ENCODE results near the gene AARS2. TPM values are rescaled to one million over a fixed set of nuclear protein-coding genes. Genes with fewer than 3 reads are reported as not detected.

The AARS2 gene
- total and polyA plus RNA-seq, 12 donors: 5.3 to 15.9 (median 9.7) TPM

DNA sequence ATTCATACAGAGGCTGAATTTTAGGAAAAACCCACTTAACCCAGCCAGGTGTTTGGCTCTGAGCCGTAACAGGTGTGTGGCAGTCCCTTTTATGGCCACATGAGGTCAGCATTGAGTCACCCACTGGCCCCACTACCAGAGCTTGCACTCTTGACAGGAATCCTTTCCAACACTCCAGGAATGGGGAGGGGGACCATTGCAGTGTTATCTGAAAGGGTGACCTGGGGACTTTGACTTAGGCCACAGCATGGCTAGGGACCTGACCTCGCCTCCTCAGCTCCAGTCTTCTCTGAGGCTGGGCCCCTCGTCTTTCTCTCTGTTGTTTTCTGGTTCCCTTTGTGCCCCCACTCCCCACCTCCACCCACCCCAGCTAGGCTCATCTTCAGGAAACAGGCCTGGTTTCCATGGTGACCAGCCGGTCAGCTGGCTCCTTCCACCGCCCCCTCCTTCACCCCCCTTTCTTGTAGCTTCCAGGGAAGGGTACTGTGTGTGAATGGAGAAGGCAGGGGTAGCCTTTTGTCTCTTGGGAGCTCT, 45.0 kb downstream of the AARS2 start:
- H3K27ac ChIP-seq: no peak overlapping the region
- peak in 6 of 7 donors; percentile 43 to 85 (median 62) for DNase-seq
- peaks cover 18 to 19% of the 10 kb centered on the region in 2 donors for H3K4me1 ChIP-seq (replicated peaks in 1 of 2)
- no peak for TF ChIP-seq POLR2A (IDR thresholded peaks at IDR 0.05)
- TF ChIP-seq, protein P1, sequence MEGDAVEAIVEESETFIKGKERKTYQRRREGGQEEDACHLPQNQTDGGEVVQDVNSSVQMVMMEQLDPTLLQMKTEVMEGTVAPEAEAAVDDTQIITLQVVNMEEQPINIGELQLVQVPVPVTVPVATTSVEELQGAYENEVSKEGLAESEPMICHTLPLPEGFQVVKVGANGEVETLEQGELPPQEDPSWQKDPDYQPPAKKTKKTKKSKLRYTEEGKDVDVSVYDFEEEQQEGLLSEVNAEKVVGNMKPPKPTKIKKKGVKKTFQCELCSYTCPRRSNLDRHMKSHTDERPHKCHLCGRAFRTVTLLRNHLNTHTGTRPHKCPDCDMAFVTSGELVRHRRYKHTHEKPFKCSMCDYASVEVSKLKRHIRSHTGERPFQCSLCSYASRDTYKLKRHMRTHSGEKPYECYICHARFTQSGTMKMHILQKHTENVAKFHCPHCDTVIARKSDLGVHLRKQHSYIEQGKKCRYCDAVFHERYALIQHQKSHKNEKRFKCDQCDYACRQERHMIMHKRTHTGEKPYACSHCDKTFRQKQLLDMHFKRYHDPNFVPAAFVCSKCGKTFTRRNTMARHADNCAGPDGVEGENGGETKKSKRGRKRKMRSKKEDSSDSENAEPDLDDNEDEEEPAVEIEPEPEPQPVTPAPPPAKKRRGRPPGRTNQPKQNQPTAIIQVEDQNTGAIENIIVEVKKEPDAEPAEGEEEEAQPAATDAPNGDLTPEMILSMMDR (IDR thresholded peaks at IDR 0.05): peak; percentile 83 to 94 (median 87)
- no peaks in the 10 kb centered on the region for H3K36me3 ChIP-seq (replicated peaks in 1 of 2)
- H3K4me3 ChIP-seq: no peak overlapping the region
- intact Hi-C loops (cut with DNase I): loop anchor here in 1 of 2 donors (2.0 kb wide), 1 partner anchor 71 kb away; no protein-coding TSS in a partner anchor
- WGBS, 4 donors: 12 to 22% (median 21%) methylated on average over 4 to 5 of the region's 5 CpGs
- H3K27me3 ChIP-seq: peaks cover 11% of the 10 kb centered on the region
- H3K9me3 ChIP-seq (replicated peaks in 1 of 3): no peaks in the 10 kb centered on the region

DNA sequence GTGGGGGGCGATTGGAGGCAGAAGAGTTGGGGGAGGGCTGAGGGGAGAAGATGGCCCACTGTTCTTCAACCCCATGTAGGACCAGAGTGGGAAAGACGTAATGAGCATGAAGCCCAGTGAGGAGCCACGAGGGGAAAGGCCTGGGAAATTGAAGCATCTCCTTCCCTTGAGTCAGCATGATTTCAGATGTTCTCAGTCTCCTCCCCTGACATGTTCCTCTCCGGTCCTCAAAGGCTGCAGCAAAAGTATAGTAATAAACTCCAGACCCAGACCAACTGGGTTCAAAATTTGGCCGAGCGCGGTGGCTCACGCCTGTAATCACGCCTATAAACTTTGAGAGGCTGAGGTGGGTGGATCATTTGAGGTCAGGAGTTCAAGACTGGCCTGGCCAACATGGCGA, 45.9 kb downstream of the AARS2 start:
- 60 to 64% (median 61%) methylated on average over 9 to 10 of the region's 10 CpGs for WGBS, 4 donors
- intact Hi-C loops (cut with DNase I): no loop called here
- no peaks in the 10 kb centered on the region for H3K9me3 ChIP-seq (replicated peaks in 1 of 3)
- H3K27ac ChIP-seq: no peak overlapping the region
- no peak for DNase-seq
- no peak overlapping the region for H3K4me3 ChIP-seq
- no peak for TF ChIP-seq POLR2A (IDR thresholded peaks at IDR 0.05)
- TF ChIP-seq, protein P1 (IDR thresholded peaks at IDR 0.05): no peak
- peaks cover 9% of the 10 kb centered on the region for H3K27me3 ChIP-seq
- H3K36me3 ChIP-seq (replicated peaks in 1 of 2): no peaks in the 10 kb centered on the region
- H3K4me1 ChIP-seq (replicated peaks in 1 of 2): peaks cover 21 to 27% of the 10 kb centered on the region in 2 donors

DNA sequence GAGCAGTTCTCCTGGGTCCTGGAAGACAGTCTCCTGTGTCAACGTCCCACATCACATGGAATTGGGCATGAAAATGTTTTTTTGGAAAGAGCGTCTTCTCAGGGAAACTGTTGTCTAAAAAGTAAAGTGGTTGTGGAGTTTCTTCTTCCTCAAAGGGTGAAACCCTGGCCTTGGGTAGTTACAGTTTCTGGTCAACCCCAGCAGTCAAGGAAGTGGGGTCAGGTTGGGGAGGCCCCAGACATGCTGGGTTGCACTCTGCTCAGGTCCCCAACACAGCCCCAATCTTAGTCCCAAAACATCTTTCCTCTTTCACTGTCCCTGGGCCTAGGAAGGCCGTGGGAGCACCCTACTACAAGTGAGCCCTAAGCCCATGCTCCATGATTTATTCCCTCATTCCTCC, 46.8 kb downstream of the AARS2 start:
- Histone ChIP-seq H3K9me3 (replicated peaks in 1 of 3) (no peaks in the 10 kb centered on the region), H3K36me3 (replicated peaks in 1 of 2) (no peaks in the 10 kb centered on the region), H3K4me3 (no peak overlapping the region), H3K27me3 (peaks cover 1% of the 10 kb centered on the region), H3K27ac (peak overlapping the region in 1 of 5 donors; percentile 82), H3K4me1 (replicated peaks in 1 of 2) (peaks cover 21 to 28% of the 10 kb centered on the region in 2 donors)
- TF ChIP-seq, protein P1 (IDR thresholded peaks at IDR 0.05): no peak
- no peak for TF ChIP-seq POLR2A (IDR thresholded peaks at IDR 0.05)
- DNase-seq: no peak
- intact Hi-C loops (cut with DNase I): no loop called here
- WGBS, 4 donors: 64 to 78% (median 72%) methylated on average over 3 of the region's 3 CpGs

DNA sequence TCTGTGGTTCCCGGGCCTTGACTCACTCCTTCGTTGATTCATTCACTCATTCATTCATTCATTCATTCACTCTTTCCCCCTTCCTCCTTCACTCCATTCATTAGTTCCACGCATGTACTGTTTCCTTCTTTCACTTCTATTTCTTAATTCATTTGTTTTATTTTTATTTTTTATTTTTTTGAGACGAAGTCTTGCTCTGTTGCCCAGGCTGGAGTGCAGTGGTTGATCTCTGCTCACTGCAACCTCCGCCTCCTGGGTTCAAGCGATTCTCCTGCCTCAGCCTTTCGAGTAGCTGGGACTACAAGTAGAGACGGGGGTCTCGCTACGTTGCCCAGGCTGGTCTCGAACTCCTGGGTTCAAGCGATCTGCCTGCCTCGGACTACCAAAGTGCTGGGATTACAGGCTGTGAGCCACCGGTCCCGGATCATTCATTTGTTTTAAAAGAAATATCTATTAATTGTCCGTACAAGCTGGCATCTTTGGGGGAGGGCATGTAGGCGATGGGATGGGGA, 47.4 kb downstream of the AARS2 start:
- H3K4me1 ChIP-seq (replicated peaks in 1 of 2): peaks cover 21 to 28% of the 10 kb centered on the region in 2 donors
- peak overlapping the region in 3 of 5 donors; percentile 73 to 85 (median 82) for H3K27ac ChIP-seq

More for the DNA sequence above, 47.4 kb downstream of the AARS2 start:
- H3K4me3 ChIP-seq: peak overlapping the region in 2 of 4 donors; percentile 64 to 68
- no peaks in the 10 kb centered on the region for H3K27me3 ChIP-seq
- peak in 1 of 7 donors; percentile 63 for DNase-seq
- intact Hi-C loops (cut with DNase I): no loop called here
- no peaks in the 10 kb centered on the region for H3K9me3 ChIP-seq (replicated peaks in 1 of 3)
- TF ChIP-seq, protein P1 (IDR thresholded peaks at IDR 0.05): no peak
- no peak for TF ChIP-seq POLR2A (IDR thresholded peaks at IDR 0.05)
- H3K36me3 ChIP-seq (replicated peaks in 1 of 2): no peaks in the 10 kb centered on the region
- 60 to 64% (median 62%) methylated on average over 17 of the region's 17 CpGs for WGBS, 4 donors

Data from adrenal gland (tissue), 12 donors.